Measurements from ENCODE around the gene ADORA1. TPM values are rescaled to one million over a fixed set of nuclear protein-coding genes. Genes with fewer than 3 reads are reported as not detected.

Gene ADORA1
- polyA plus RNA-seq, 1 experiment = 2.4 TPM

GRCh38 chr1:203214871-203215270 lies 87.3 kb downstream of the ADORA1 start:
- POLR2A ChIA-PET = no interaction called here
- CTCF ChIA-PET = interaction anchor here (1.3 to 13.0 kb wide), 20 partner anchors 9 to 185 kb away, joined by 3 to 282 read pairs (median 20); partner anchors contain the start of genes ADORA1 and MYBPH

GRCh38 chr1:203215573-203215972 lies 88.0 kb downstream of the ADORA1 start:
- DNase-seq (ENCODE audit: low read depth) = no peak
- ChIA-PET POLR2A (no interaction called here), CTCF (interaction anchor here (0.6 to 13.0 kb wide), 40 partner anchors 9 to 232 kb away, joined by 3 to 282 read pairs (median 8); partner anchors contain the start of genes ADORA1, CHIT1 and MYBPH)
- Histone ChIP-seq H3K4me3 (ENCODE audit: low read depth, low read length) (no peak overlapping the region), H3K27me3 (ENCODE audit: control insufficient read depth, insufficient read depth, low read length) (peaks cover 7% of the 10 kb centered on the region; the same call in 1 of the 2 replicates), H3K36me3 (ENCODE audit: control insufficient read depth, insufficient read depth, low read length) (no peaks in the 10 kb centered on the region)
- TF ChIP-seq CTCF (IDR thresholded peaks at IDR 0.05; ENCODE audit: insufficient read depth, low read depth, low read length) = no peak

More at GRCh38 chr1:203214871-203215270, 87.3 kb downstream of the ADORA1 start:
- no peak for DNase-seq (ENCODE audit: low read depth)
- TF ChIP-seq CTCF (IDR thresholded peaks at IDR 0.05; ENCODE audit: insufficient read depth, low read depth, low read length) = no peak
- Histone ChIP-seq H3K36me3 (ENCODE audit: control insufficient read depth, insufficient read depth, low read length) (no peaks in the 10 kb centered on the region), H3K27me3 (ENCODE audit: control insufficient read depth, insufficient read depth, low read length) (peaks cover 7% of the 10 kb centered on the region; the same call in 1 of the 2 replicates), H3K4me3 (ENCODE audit: low read depth, low read length) (no peak overlapping the region)

GRCh38 chr1:203216274-203217138 lies 89.0 kb downstream of the ADORA1 start:
- Histone ChIP-seq H3K4me3 (ENCODE audit: low read depth, low read length) (no peak overlapping the region), H3K36me3 (ENCODE audit: control insufficient read depth, insufficient read depth, low read length) (no peaks in the 10 kb centered on the region), H3K27me3 (ENCODE audit: control insufficient read depth, insufficient read depth, low read length) (peaks cover 8% of the 10 kb centered on the region; the same call in 1 of the 2 replicates)
- peak; percentile 64 for TF ChIP-seq CTCF (IDR thresholded peaks at IDR 0.05; ENCODE audit: insufficient read depth, low read depth, low read length)
- no peak for DNase-seq (ENCODE audit: low read depth)
- CTCF ChIA-PET = interaction anchor here (0.5 to 13.0 kb wide), 43 partner anchors 8 to 535 kb away, joined by 3 to 282 read pairs (median 7); partner anchors contain the start of genes ADORA1, CHIT1 and MYBPH
- POLR2A ChIA-PET = no interaction called here

Other genes with a start within 250 kb of the ADORA1 start
- gene RABIF, start 238.6 kb upstream of the ADORA1 start, polyA plus RNA-seq (2011; rRNA removed) = 9.7 and 14.4 TPM in 2 replicates
- 22.7 and 35.0 TPM in 2 replicates for gene KLHL12, start 200.5 kb upstream of the ADORA1 start, polyA plus RNA-seq (2011; rRNA removed)
- 190 and 199 TPM in 2 replicates for gene ADIPOR1, start 169.4 kb upstream of the ADORA1 start, polyA plus RNA-seq (2011; rRNA removed)
- gene CYB5R1, start 160.5 kb upstream of the ADORA1 start, polyA plus RNA-seq (2011; rRNA removed) = 62.0 and 72.0 TPM in 2 replicates
- gene TMEM183A, start 120.4 kb upstream of the ADORA1 start, polyA plus RNA-seq (2011; rRNA removed) = 103 and 111 TPM in 2 replicates
- gene PPFIA4, start 101.2 kb upstream of the ADORA1 start, polyA plus RNA-seq (2011; rRNA removed) = 2.0 and 3.8 TPM in 2 replicates
- not detected in 2 replicates for gene MYOG, start 41.7 kb upstream of the ADORA1 start, polyA plus RNA-seq (2011; rRNA removed)
- not detected in 2 replicates for gene MYBPH, start 48.1 kb downstream of the ADORA1 start, polyA plus RNA-seq (2011; rRNA removed)
- gene CHI3L1, start 59.0 kb downstream of the ADORA1 start, polyA plus RNA-seq (2011; rRNA removed) = 0.10 and 0.20 TPM in 2 replicates
- not detected in 2 replicates for gene CHIT1, start 101.9 kb downstream of the ADORA1 start, polyA plus RNA-seq (2011; rRNA removed)
- gene BTG2, start 177.8 kb downstream of the ADORA1 start, polyA plus RNA-seq (2011; rRNA removed) = 22.8 and 23.7 TPM in 2 replicates
- 14.0 and 18.0 TPM in 2 replicates for gene FMOD, start 223.4 kb downstream of the ADORA1 start, polyA plus RNA-seq (2011; rRNA removed)